SK-N-SH (cell line): ENCODE measurements around the gene SNRPA1. TPM values are rescaled to one million over a fixed set of nuclear protein-coding genes. Genes with fewer than 3 reads are reported as not detected.

Source experiments
- CTCF ChIA-PET: fragments of 300-600, 350-600 bp; formaldehyde crosslinking; extraction: SDS; loops from one replicate; lab custom pipeline; 2021; lab: Yijun Ruan, JAX
- POLR2A ChIA-PET: fragments of 350-600 bp; sonication (Branson Sonifier 250); formaldehyde crosslinking; extraction: SDS; loops from one replicate; lab custom pipeline; 2020; ENCODE audit warnings: antibody characterized with exemption, inconsistent platforms; lab: Yijun Ruan, JAX
- DNase-seq: peaks from one replicate; pipeline ENCODE4 v3.0.0; 2012
- H2AFZ ChIP-seq: fragments of 200-600 bp; sonication (generic); 2 replicates; pipeline ENCODE4 v1.8.1; 2016; ENCODE audit warnings: antibody characterized with exemption, mild to moderate bottlenecking, low read depth
- H3F3A ChIP-seq: fragments of 200-600 bp; sonication (generic); replicated peaks from 2 replicates; pipeline ENCODE3; 2016; ENCODE audit warnings: antibody characterized with exemption, mild to moderate bottlenecking; ENCODE audit not compliant: insufficient read depth
- H3K27ac ChIP-seq, 2 experiments: fragments of 200-500 bp in 1 of 2; fragments of 200-600 bp in 1 of 2; sonication (Bioruptor generic) in 1 of 2; sonication (generic), shearing (Covaris generic) in 1 of 2; 2 replicates each; pipeline versions ENCODE4 v1.5.1 to v1.6.1; 2014 to 2016; ENCODE audit warnings: low read depth in 2 of 2, inconsistent platforms in 1 of 2, low read length in 1 of 2, mild to moderate bottlenecking in 1 of 2, mixed read lengths in 1 of 2
- H3K27me3 ChIP-seq: fragments of 200-600 bp; sonication (generic), shearing (Covaris generic); 2 replicates; pipeline ENCODE4 v1.6.1; 2016; ENCODE audit warnings: mixed run types; ENCODE audit not compliant: insufficient read depth
- H3K36me3 ChIP-seq, 2 experiments: fragments of 200-500 bp in 1 of 2; fragments of 200-600 bp in 1 of 2; sonication (Bioruptor generic) in 1 of 2; sonication (generic) in 1 of 2; replicated peaks in 1 of 2; 2 replicates each; pipeline versions ENCODE3 to v1.5.1; 2014 to 2016; ENCODE audit warnings: low read length in 1 of 2, mild to moderate bottlenecking in 1 of 2; ENCODE audit not compliant: insufficient read depth in 2 of 2, control insufficient read depth in 1 of 2
- H3K4me1 ChIP-seq, 2 experiments: fragments of 200-500 bp in 1 of 2; fragments of 200-600 bp in 1 of 2; sonication (Bioruptor generic) in 1 of 2; sonication (generic), shearing (Covaris generic) in 1 of 2; 2 replicates each; pipeline versions ENCODE4 v1.5.1 to v1.6.1; 2014 to 2016; ENCODE audit warnings: low read depth in 1 of 2, low read length in 1 of 2, mixed run types in 1 of 2; ENCODE audit not compliant: insufficient read depth in 2 of 2, control insufficient read depth in 1 of 2
- H3K4me2 ChIP-seq: fragments of 200-600 bp; sonication (generic), shearing (Covaris generic); 2 replicates; pipeline ENCODE4 v1.6.1; 2017; ENCODE audit warnings: mixed run types
- H3K4me3 ChIP-seq, 2 experiments: fragments of 200-500 bp in 1 of 2; fragments of 200-600 bp in 1 of 2; sonication (Bioruptor generic) in 1 of 2; sonication (generic), shearing (Covaris generic) in 1 of 2; 2 replicates each; pipeline versions ENCODE4 v1.5.1 to v1.8.1; 2014 to 2016; ENCODE audit warnings: low read depth in 2 of 2, inconsistent platforms in 1 of 2, low read length in 1 of 2, mild to moderate bottlenecking in 1 of 2, mixed read lengths in 1 of 2, moderate library complexity in 1 of 2
- H3K79me2 ChIP-seq: fragments of 200-600 bp; sonication (generic); 2 replicates; pipeline ENCODE4 v1.8.1; 2017; ENCODE audit warnings: mild to moderate bottlenecking; ENCODE audit not compliant: insufficient read depth
- H3K9ac ChIP-seq: fragments of 200-600 bp; sonication (generic); 2 replicates; pipeline ENCODE4 v1.6.1; 2017; ENCODE audit warnings: mixed run types
- H3K9me2 ChIP-seq: fragments of 200-600 bp; sonication (generic); 2 replicates; pipeline ENCODE4 v1.6.1; 2017; ENCODE audit warnings: mixed run types
- H3K9me3 ChIP-seq: fragments of 200-600 bp; sonication (generic); 2 replicates; pipeline ENCODE4 v1.6.1; 2017; ENCODE audit warnings: mixed run types, mild to moderate bottlenecking, moderate library complexity
- H4K20me1 ChIP-seq: fragments of 200-600 bp; sonication (generic); 2 replicates; pipeline ENCODE4 v1.6.1; 2017; ENCODE audit warnings: mild to moderate bottlenecking, mixed run types; ENCODE audit not compliant: insufficient read depth
- CHD2 ChIP-seq: fragments of 150-350 bp; IDR thresholded peaks from 2 replicates; pipeline ENCODE4 v1.6.1; 2018; ENCODE audit warnings: low read length; ENCODE audit not compliant: partially characterized antibody
- ELF1 ChIP-seq: IDR thresholded peaks from 2 replicates; pipeline ENCODE4 v1.4.0; 2012
- EP300 ChIP-seq, 2 experiments: IDR thresholded peaks; 2 replicates each; pipeline versions ENCODE4 v1.4.0 to v1.6.1; 2012; ENCODE audit warnings: borderline replicate concordance in 1 of 2, low read depth in 1 of 2, low read length in 1 of 2
- EZH2phosphoT487 ChIP-seq: fragments of 200-600 bp; sonication (generic); IDR thresholded peaks from 2 replicates; pipeline ENCODE4 v1.6.1; 2017; ENCODE audit warnings: low read depth, mixed run types, mild to moderate bottlenecking, antibody characterized with exemption, moderate library complexity, borderline replicate concordance
- FOSL2 ChIP-seq: IDR thresholded peaks from 2 replicates; pipeline ENCODE4 v1.4.0; 2012; ENCODE audit warnings: low read depth, mild to moderate bottlenecking, moderate library complexity, borderline replicate concordance
- FOXJ3 ChIP-seq: sonication (generic); formaldehyde crosslinking; IDR thresholded peaks from 2 replicates; pipeline ENCODE4 v1.5.1; 2020; ENCODE audit warnings: mild to moderate bottlenecking, missing genetic modification reagents
- FOXM1 ChIP-seq: IDR thresholded peaks from 2 replicates; pipeline ENCODE4 v1.4.0; 2012; ENCODE audit warnings: low read depth, mild to moderate bottlenecking
- GABPA ChIP-seq: IDR thresholded peaks from 2 replicates; pipeline ENCODE4 v1.4.0; 2012; ENCODE audit warnings: low read depth, mild to moderate bottlenecking
- NFIC ChIP-seq: IDR thresholded peaks from 2 replicates; pipeline ENCODE4 v1.4.0; 2012; ENCODE audit warnings: borderline replicate concordance
- POLR2AphosphoS5 ChIP-seq: IDR thresholded peaks from 2 replicates; pipeline ENCODE4 v1.6.1; 2012; ENCODE audit warnings: low read depth, low read length
- RCOR1 ChIP-seq: fragments of 150-350 bp; IDR thresholded peaks from 2 replicates; pipeline ENCODE4 v1.6.1; 2017; ENCODE audit warnings: antibody characterized with exemption, low read length
- RFX5 ChIP-seq: IDR thresholded peaks from 2 replicates; pipeline ENCODE4 v1.6.1; 2012; ENCODE audit warnings: mild to moderate bottlenecking, improper control_type of control experiment, low read length
- SMC3 ChIP-seq: IDR thresholded peaks from 2 replicates; pipeline ENCODE4 v1.6.1; 2012; ENCODE audit warnings: low read depth, low read length, improper control_type of control experiment
- TAF1 ChIP-seq: IDR thresholded peaks from 2 replicates; pipeline ENCODE4 v1.6.1; 2012; ENCODE audit warnings: low read depth, mild to moderate bottlenecking, low read length, moderate library complexity, borderline replicate concordance
- TEAD4 ChIP-seq: IDR thresholded peaks from 2 replicates; pipeline ENCODE4 v1.4.0; 2012; ENCODE audit warnings: mild to moderate bottlenecking, borderline replicate concordance; ENCODE audit not compliant: insufficient read depth
- YY1 ChIP-seq: IDR thresholded peaks from 2 replicates; pipeline ENCODE4 v1.4.0; 2012; ENCODE audit warnings: low read depth, mild to moderate bottlenecking
- WGBS: methylation state at CpG from one replicate; pipeline ENCODE4 v1.1.6; 2017; ENCODE audit warnings: low lambda C conversion rate; 5-methylcytosine and 5-hydroxymethylcytosine counted together
- polyA plus RNA-seq, 3 experiments: library from polyadenylated mRNA; depleted of rRNA; stranded (reverse); fragments of >200 nt; gene quantifications; 2 replicates each; pipeline ENCODE4 v1.2.3, GENCODE V29; 2012
- TF ChIP-seq, protein P1 (sequence below): fragments of 150-350 bp; IDR thresholded peaks from 2 replicates; pipeline ENCODE4 v1.6.1; 2017; ENCODE audit warnings: antibody characterized with exemption, low read length, low read depth, borderline replicate concordance
- TF ChIP-seq, protein P2 (sequence below): IDR thresholded peaks from 2 replicates; pipeline ENCODE4; 2012
- TF ChIP-seq, protein P3 (sequence below): IDR thresholded peaks from 2 replicates; pipeline ENCODE4 v1.6.1; 2012; ENCODE audit warnings: mild to moderate bottlenecking, low read depth, low read length, moderate library complexity
- TF ChIP-seq, protein P4 (sequence below): IDR thresholded peaks from 2 replicates; pipeline ENCODE4 v1.4.0; 2012; ENCODE audit warnings: low read depth
- TF ChIP-seq, protein P5 (sequence below): IDR thresholded peaks from 2 replicates; pipeline ENCODE4 v1.4.0; 2012; ENCODE audit warnings: low read depth, borderline replicate concordance

The SNRPA1 gene
- polyA plus RNA-seq, 1 of the 3 experiments (the other 2 are of a cell fraction), result 62.3 TPM

DNA sequence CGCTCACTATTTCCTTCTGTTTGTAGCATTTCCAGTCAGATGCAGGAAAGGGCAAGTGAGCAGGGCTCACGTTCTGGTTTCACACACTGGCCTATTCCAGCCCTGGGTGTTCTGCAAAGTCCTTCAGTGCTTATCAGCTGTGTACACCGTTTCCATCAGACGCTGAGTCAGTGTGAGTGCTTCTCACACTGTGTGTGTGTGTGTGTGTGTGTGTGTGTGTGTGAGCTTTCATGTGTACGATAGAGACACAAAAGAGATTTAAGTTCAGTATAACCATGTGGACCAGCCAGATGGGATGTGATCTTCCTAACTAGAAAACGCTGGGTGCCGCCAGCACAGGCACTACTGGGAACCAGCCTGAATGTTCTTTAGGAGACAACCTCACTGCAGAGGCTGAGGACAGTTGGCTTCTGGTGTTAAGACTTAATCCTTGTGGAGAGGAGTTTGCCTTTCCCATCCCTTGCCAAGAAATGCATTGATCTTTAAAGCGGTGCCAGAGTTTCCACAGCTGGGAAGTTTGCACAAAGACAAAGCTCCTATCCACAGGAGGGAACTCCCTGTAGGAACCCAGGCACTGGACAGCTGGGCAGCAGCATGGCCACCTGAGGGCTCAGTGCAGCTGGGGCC, 39.3 kb downstream of the SNRPA1 start (continued):
- TF ChIP-seq, protein P1, sequence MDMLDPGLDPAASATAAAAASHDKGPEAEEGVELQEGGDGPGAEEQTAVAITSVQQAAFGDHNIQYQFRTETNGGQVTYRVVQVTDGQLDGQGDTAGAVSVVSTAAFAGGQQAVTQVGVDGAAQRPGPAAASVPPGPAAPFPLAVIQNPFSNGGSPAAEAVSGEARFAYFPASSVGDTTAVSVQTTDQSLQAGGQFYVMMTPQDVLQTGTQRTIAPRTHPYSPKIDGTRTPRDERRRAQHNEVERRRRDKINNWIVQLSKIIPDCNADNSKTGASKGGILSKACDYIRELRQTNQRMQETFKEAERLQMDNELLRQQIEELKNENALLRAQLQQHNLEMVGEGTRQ, result no peak
- no peak for TF ChIP-seq EP300 (IDR thresholded peaks at IDR 0.05; ENCODE audit: borderline replicate concordance in 1 of 2, low read depth in 1 of 2, low read length in 1 of 2)

DNA sequence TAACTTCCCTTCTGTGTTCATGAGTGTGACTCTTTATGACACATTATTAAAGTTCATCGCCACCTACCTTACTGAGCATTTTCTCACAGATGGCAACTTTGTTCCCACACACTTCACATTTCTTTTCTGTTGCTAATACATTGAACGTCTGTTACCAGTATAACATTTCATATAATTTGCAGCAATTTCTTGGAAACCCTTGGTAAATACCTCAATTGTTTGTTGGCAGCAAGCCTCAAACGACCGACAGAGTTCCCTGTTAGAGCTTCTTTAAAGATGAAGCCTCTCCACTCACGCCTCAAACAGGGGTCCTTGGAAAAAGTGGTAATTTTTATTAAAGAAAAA, 40.0 kb downstream of the SNRPA1 start:
- 80% methylated on average over 5 of the region's 5 CpGs for WGBS
- TF ChIP-seq, protein P1, result no peak
- TF ChIP-seq, protein P2, sequence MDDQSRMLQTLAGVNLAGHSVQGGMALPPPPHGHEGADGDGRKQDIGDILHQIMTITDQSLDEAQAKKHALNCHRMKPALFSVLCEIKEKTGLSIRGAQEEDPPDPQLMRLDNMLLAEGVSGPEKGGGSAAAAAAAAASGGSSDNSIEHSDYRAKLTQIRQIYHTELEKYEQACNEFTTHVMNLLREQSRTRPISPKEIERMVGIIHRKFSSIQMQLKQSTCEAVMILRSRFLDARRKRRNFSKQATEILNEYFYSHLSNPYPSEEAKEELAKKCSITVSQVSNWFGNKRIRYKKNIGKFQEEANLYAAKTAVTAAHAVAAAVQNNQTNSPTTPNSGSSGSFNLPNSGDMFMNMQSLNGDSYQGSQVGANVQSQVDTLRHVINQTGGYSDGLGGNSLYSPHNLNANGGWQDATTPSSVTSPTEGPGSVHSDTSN, result no peak
- TF ChIP-seq, protein P3, sequence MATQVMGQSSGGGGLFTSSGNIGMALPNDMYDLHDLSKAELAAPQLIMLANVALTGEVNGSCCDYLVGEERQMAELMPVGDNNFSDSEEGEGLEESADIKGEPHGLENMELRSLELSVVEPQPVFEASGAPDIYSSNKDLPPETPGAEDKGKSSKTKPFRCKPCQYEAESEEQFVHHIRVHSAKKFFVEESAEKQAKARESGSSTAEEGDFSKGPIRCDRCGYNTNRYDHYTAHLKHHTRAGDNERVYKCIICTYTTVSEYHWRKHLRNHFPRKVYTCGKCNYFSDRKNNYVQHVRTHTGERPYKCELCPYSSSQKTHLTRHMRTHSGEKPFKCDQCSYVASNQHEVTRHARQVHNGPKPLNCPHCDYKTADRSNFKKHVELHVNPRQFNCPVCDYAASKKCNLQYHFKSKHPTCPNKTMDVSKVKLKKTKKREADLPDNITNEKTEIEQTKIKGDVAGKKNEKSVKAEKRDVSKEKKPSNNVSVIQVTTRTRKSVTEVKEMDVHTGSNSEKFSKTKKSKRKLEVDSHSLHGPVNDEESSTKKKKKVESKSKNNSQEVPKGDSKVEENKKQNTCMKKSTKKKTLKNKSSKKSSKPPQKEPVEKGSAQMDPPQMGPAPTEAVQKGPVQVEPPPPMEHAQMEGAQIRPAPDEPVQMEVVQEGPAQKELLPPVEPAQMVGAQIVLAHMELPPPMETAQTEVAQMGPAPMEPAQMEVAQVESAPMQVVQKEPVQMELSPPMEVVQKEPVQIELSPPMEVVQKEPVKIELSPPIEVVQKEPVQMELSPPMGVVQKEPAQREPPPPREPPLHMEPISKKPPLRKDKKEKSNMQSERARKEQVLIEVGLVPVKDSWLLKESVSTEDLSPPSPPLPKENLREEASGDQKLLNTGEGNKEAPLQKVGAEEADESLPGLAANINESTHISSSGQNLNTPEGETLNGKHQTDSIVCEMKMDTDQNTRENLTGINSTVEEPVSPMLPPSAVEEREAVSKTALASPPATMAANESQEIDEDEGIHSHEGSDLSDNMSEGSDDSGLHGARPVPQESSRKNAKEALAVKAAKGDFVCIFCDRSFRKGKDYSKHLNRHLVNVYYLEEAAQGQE, result no peak
- no peak for TF ChIP-seq FOXM1
- no peak for TF ChIP-seq YY1
- no peak for TF ChIP-seq ELF1
- no peak for TF ChIP-seq CHD2
- TF ChIP-seq SMC3, result no peak
- TF ChIP-seq, protein P4, sequence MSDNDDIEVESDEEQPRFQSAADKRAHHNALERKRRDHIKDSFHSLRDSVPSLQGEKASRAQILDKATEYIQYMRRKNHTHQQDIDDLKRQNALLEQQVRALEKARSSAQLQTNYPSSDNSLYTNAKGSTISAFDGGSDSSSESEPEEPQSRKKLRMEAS, result no peak
- no peak for TF ChIP-seq EZH2phosphoT487
- TF ChIP-seq NFIC, result no peak
- no peak for TF ChIP-seq TEAD4
- no peak for TF ChIP-seq FOXJ3 (CRISPR knock-in tag)
- TF ChIP-seq POLR2AphosphoS5, result no peak
- no peak for TF ChIP-seq RCOR1
- no peak for TF ChIP-seq GABPA
- no peak for TF ChIP-seq FOSL2
- TF ChIP-seq RFX5, result no peak
- TF ChIP-seq TAF1, result no peak
- TF ChIP-seq, protein P5, sequence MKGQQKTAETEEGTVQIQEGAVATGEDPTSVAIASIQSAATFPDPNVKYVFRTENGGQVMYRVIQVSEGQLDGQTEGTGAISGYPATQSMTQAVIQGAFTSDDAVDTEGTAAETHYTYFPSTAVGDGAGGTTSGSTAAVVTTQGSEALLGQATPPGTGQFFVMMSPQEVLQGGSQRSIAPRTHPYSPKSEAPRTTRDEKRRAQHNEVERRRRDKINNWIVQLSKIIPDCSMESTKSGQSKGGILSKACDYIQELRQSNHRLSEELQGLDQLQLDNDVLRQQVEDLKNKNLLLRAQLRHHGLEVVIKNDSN, result no peak
- DNase-seq, result no peak
- Histone ChIP-seq H3K4me3 (no peak overlapping the region), H3K27me3 (no peaks in the 10 kb centered on the region), H3K79me2 (peaks cover 10% of the 10 kb centered on the region), H3K4me2 (no peak overlapping the region), H2AFZ (no peak overlapping the region), H3K36me3 (no peaks in the 10 kb centered on the region), H3K4me1 (peaks cover 0 to 13% of the 10 kb centered on the region in 2 experiments; a peak in 2 of 4 replicates), H3K9me3 (no peaks in the 10 kb centered on the region), H3K9me2 (no peaks in the 10 kb centered on the region), H3K27ac (no peak overlapping the region; a peak in 2 of 4 replicates), H3K9ac (no peak overlapping the region), H3F3A (peaks cover 4% of the 10 kb centered on the region), H4K20me1 (peaks cover 8% of the 10 kb centered on the region)
- CTCF ChIA-PET, result interaction anchor here (0.8 to 12.8 kb wide), 11 partner anchors 10 to 247 kb away, joined by 3 to 190 read pairs (median 5); no protein-coding TSS in a partner anchor
- POLR2A ChIA-PET, result interaction anchor here (1.2 kb wide), 1 partner anchor 133 kb away, joined by 3 read pairs; no protein-coding TSS in a partner anchor
